HG02973 (cell line): ENCODE measurements around the gene PTPRU.

Experiments
- ATAC-seq: cut with Tn5 transposase; IDR thresholded peaks from one replicate; pipeline ENCODE4 v1.9.1; 2021; ENCODE audit warnings: moderate library complexity; ENCODE audit not compliant: unreplicated experiment

PTPRU gene

GRCh38 chr1:29260531-29260930, 24.2 kb downstream of the PTPRU start:
- no peak for ATAC-seq

GRCh38 chr1:29264773-29265389, 28.6 kb downstream of the PTPRU start:
- ATAC-seq, result no peak

GRCh38 chr1:29266912-29267311, 30.6 kb downstream of the PTPRU start:
- ATAC-seq, result no peak

GRCh38 chr1:29267321-29268070, 31.2 kb downstream of the PTPRU start:
- ATAC-seq, result no peak

GRCh38 chr1:29269382-29269781, 33.1 kb downstream of the PTPRU start:
- ATAC-seq, result no peak

GRCh38 chr1:29270929-29271521, 34.7 kb downstream of the PTPRU start:
- ATAC-seq, result no peak

- no peak for ATAC-seq
Observed at GRCh38 chr1:29271724-29272123, 35.4 kb downstream of the PTPRU start.

GRCh38 chr1:29272147-29272907, 36.0 kb downstream of the PTPRU start:
- ATAC-seq, result no peak

- no peak for ATAC-seq
Observed at GRCh38 chr1:29275435-29275834, 39.1 kb downstream of the PTPRU start.

GRCh38 chr1:29278124-29278523, 41.8 kb downstream of the PTPRU start:
- no peak for ATAC-seq

GRCh38 chr1:29279406-29279805, 43.1 kb downstream of the PTPRU start:
- ATAC-seq, result no peak

- no peak for ATAC-seq
Observed at GRCh38 chr1:29279951-29280391, 43.6 kb downstream of the PTPRU start.

- ATAC-seq, result no peak
Observed at GRCh38 chr1:29280409-29281131, 44.2 kb downstream of the PTPRU start.

- ATAC-seq, result no peak
Observed at GRCh38 chr1:29281571-29281970, 45.2 kb downstream of the PTPRU start.

- no peak for ATAC-seq
Observed at GRCh38 chr1:29282135-29282923, 46.0 kb downstream of the PTPRU start.

GRCh38 chr1:29282924-29283803, 46.8 kb downstream of the PTPRU start:
- no peak for ATAC-seq

GRCh38 chr1:29283804-29284195, 47.5 kb downstream of the PTPRU start:
- no peak for ATAC-seq

GRCh38 chr1:29284286-29284960, 48.1 kb downstream of the PTPRU start:
- no peak for ATAC-seq
